HG02943 (cell line): ENCODE results near the gene SLC39A10.

Experiments
- ATAC-seq: cut with Tn5 transposase; IDR thresholded peaks from one replicate; pipeline ENCODE4 v1.9.1; 2021; ENCODE audit warnings: mild to moderate bottlenecking, low read depth, moderate library complexity; ENCODE audit not compliant: unreplicated experiment

The SLC39A10 gene

DNA sequence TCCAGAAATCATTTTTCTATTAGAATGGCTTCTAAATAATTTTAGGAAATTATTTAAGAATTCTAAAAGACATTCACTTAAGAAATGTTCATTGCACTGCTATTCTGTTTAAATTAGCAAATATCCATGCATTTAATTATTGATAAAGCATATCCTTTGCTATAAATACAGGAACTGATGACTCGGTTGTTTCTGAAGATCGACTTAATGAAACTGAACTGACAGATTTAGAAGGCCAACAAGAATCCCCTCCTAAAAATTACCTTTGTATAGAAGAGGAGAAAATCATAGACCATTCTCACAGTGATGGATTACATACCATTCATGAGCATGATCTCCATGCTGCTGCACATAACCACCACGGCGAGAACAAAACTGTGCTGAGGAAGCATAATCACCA lies 59.4 kb downstream of the SLC39A10 start:
- ATAC-seq: no peak

DNA sequence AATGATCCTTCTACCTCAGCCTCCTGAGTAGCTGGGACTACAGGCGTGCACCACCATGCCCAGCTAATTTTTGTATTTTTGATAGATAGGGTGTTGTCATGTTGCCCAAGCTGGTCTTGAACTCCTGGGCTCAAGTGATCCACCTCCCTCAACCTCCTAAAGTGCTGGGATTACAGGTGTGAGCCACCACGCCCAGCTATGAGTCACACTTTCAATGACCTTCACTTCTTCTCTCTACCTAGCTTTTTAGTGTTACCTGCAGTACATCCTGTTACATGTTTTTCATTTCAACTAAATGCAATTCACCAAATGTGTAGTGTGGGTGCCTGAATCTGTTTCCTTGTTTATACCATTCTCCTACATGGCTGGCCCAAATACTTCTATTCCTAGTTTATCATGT lies 64.0 kb downstream of the SLC39A10 start:
- no peak for ATAC-seq

- no peak for ATAC-seq
These were observed 65.0 kb downstream of the SLC39A10 start for GRCh38 chr2:195722075-195722474.

DNA sequence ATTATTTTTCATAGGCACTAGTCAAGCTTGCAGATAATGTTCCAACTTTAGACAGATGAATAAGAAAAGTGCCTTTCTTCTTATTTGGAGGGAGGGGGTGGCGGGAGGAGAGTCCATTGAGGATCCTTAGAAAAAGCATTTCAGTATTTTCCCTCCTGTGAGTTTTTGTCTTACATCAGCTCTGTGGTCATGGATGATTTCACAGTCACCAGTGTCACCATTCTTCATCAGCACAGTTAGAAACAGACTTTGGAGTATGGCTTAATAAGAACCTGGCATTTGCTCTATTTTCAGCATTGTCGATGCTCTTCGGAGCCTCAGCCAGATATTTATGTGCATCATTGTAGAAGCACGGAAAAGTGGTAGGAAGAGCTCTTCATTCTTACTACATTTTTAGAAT lies 70.1 kb downstream of the SLC39A10 start:
- ATAC-seq: no peak

DNA sequence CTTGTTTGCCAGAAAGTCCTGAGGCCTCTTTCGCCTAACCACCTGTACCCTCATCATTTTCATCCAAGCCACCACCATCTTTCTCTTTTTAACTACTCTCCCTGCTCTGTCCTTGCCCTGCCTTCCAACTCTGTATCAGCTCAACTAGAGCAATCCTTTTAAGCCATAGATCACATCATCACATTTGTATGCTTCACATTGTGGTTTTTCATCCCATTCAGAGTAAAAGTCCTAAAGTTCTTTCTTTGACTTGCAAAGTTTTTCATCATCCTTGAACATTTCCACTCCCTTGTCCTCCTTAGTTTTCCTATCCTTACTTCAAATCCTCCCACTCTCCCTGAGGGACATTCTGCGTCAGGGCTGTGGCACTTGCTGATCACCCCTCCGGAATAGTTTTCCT lies 73.9 kb downstream of the SLC39A10 start:
- no peak for ATAC-seq

DNA sequence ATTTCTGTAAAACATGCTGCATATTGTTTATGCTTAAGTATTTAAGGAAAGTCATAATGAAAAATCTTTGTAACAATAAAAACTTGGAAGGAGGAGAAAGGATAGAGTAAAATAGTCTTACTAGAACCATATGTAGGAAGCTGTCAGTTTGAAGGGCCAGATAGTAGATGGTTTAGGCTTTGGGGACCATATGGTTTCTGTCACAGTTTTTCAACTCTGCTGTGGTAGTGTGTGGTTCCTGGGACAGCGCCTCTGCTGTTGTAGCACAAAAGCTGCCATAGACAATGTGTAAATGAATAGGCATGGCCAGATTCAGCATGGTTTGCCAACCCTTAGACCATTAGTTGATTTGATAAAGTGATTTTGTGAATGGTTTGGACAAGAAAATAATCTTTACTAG lies 75.5 kb downstream of the SLC39A10 start:
- no peak for ATAC-seq

DNA sequence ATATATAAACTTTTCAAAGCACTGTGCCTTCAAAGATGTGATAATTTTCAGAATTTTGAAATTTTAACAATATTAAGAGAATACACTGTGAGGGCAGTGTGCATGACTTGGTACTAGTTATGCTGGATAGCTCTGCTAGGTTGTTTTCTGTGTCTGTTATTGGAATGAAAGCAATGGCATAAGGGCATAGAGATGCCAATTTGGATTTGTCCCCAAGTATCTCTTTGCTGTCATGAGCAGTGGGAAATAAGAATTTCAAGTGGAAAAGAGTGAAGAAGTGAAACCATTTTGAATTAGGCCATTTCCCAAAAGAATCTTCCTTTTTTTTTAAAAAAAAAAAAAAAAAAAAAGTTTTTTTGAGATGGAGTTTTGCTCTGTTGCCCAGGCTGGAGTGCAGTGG lies 76.8 kb downstream of the SLC39A10 start:
- ATAC-seq: no peak

DNA sequence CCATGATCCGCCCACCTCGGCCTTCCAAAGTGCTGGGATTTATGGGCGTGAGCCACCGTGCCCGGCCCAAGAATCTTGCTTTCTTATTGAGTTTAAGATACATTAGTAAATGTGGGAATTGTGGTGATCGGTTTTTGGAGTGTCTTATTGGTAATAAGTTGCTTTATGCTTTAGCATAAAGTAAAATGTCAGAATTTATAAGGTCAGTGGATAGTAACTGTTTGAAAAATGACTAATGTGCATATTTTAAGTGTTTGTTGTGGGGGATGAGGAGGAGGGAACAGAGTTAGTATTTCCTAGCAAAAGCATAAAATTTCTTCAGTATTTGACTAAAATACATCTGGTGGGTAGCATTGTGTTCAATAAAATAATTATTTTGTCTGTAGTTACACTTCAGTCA lies 77.4 kb downstream of the SLC39A10 start:
- no peak for ATAC-seq

DNA sequence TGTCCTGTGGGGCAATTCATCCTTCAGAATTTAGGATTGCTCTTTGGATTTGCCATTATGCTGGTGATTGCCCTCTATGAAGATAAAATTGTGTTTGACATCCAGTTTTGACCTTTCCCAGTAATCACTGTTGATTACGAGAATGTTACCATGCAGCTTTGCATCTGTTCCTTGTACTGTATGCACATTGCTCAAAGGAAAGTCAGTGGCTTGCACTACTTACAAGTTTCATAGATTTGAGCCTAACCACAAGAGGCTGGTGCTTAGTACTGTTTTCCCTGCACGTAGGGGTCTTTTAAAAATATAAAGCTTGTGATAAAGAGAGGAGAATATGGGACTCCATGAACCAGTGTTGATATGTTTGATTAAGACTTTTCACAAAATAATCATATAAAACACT lies 77.9 kb downstream of the SLC39A10 start:
- no peak for ATAC-seq

- ATAC-seq: no peak
These were observed 78.3 kb downstream of the SLC39A10 start for GRCh38 chr2:195735347-195735746.

- no peak for ATAC-seq
These were observed 80.7 kb downstream of the SLC39A10 start for GRCh38 chr2:195737511-195738325.

GRCh38 chr2:195741191-195741590 lies 84.2 kb downstream of the SLC39A10 start:
- no peak for ATAC-seq

GRCh38 chr2:195756218-195756942 lies 99.4 kb downstream of the SLC39A10 start:
- ATAC-seq: no peak

GRCh38 chr2:195758846-195759245 lies 101.8 kb downstream of the SLC39A10 start:
- ATAC-seq: no peak

DNA sequence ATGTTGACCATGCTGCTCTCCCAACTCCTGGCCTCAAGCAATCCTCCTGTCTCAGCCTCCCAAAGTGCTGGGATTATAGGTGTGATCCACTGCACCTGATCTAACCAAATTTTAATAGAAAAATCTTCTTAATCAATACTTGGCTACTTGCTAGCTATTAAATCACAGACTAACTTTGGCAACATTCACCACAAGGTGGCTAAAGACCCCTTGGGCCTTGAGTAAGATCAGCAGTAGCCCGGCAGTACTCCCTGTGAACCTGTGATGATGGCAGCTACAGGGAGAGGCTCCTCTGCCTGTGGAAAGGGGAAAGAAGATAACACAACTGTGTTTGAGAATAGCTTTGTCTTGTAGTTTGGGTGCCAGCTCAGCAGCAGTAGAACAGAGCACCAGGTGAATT lies 102.9 kb downstream of the SLC39A10 start:
- ATAC-seq: no peak

- no peak for ATAC-seq
These were observed 106.8 kb downstream of the SLC39A10 start for GRCh38 chr2:195763866-195764265.

GRCh38 chr2:195766691-195767090 lies 109.7 kb downstream of the SLC39A10 start:
- ATAC-seq: no peak

GRCh38 chr2:195768431-195768830 lies 111.4 kb downstream of the SLC39A10 start:
- no peak for ATAC-seq

DNA sequence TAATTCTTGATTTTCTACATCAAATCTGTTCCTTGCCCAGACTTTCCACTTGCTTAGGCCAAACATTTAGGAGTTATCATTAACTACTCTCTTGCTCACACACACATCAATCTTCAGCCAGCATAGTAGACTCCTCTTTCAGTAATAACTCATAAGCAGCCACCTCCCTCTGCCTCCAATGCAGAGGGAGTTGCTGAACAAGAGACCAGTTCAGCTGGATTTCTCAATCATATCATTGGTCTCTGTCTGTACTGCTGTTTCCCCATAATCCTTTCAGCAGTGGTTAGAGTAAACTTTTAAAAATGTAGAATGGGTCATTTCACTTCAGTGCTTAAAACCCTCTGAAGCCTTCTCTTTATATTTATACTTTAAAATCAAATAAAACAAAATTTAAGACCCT lies 112.9 kb downstream of the SLC39A10 start:
- no peak for ATAC-seq

DNA sequence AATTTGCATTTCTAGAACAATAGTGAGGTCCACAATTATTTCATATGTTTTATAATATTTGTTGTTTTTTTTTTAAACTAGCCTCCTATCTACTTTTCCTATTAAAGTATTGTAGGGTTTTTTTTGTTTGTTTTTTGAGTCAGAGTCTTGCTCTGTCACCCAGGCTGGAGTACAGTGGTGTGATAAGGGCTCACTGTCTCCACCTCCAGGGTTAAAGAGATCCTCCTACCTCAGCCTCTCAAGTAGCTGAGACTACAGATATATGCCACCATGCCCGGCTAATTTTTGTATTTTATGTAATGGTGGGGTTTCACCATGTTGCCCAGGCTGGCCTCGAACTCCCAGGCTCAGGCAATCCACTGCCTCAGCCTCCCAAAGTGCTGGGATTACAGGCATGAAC lies 122.5 kb downstream of the SLC39A10 start:
- no peak for ATAC-seq

DNA sequence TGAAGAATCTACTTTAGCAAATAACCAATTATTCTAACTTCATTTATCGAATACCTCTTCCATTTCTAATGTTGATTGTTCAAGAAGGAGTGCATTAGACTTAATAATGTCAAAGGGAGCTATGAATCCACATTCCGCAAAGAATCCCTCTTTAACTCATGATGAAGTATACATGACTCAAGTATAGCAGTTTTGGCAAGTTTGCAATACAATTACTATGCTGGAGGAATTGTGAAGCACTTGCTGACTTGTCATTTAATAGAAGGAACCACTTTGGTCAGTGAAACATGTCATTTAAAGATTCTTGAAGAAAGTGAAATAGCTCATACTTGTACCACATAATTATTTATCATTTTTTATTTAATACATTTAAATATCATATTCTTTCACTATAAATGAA lies 125.1 kb downstream of the SLC39A10 start:
- no peak for ATAC-seq
